OCI-LY3 (cell line): ENCODE results near the gene ATF3.

Source experiments
- H2AFZ ChIP-seq: fragments of 200-600, 300-600 bp; shearing (Covaris generic); 2 replicates; pipeline ENCODE4 v1.6.0; 2014; ENCODE audit warnings: antibody characterized with exemption, low read depth, low read length
- H3K27ac ChIP-seq: fragments of 200-600, 300-600 bp; sonication (generic); 2 replicates; pipeline ENCODE4 v1.5.1; 2014; ENCODE audit warnings: mild to moderate bottlenecking, low read length, moderate library complexity, mixed read lengths
- H3K27me3 ChIP-seq: fragments of 200-600, 300-600 bp; sonication (generic); 2 replicates; pipeline ENCODE4 v1.6.1; 2014; ENCODE audit warnings: low read depth, low read length, mixed read lengths
- H3K36me3 ChIP-seq: fragments of 200-600, 300-600 bp; sonication (generic); replicated peaks from 2 replicates; pipeline ENCODE3; 2014; ENCODE audit warnings: low read depth, low read length, mixed read lengths
- H3K4me1 ChIP-seq: fragments of 300-600, 200-600 bp; sonication (generic); 2 replicates; pipeline ENCODE4 v1.6.1; 2014; ENCODE audit warnings: low read length, mixed read lengths
- H3K4me2 ChIP-seq: fragments of 200-600, 300-600 bp; sonication (generic); 2 replicates; pipeline ENCODE4 v1.6.1; 2014; ENCODE audit warnings: low read length, mixed read lengths
- H3K4me3 ChIP-seq: fragments of 300-600, 200-600 bp; sonication (generic); 2 replicates; pipeline ENCODE4 v1.5.1; 2014; ENCODE audit warnings: antibody characterized with exemption, mild to moderate bottlenecking, low read length, moderate library complexity
- H3K79me2 ChIP-seq: fragments of 300-600, 200-600 bp; shearing (Covaris generic); 2 replicates; pipeline ENCODE4 v1.6.1; 2014; ENCODE audit warnings: mild to moderate bottlenecking, low read length, mixed read lengths
- H3K9ac ChIP-seq: fragments of 300-600, 200-600 bp; shearing (Covaris generic); 2 replicates; pipeline ENCODE4 v1.6.0; 2014; ENCODE audit warnings: mild to moderate bottlenecking, low read length, moderate library complexity
- H3K9me3 ChIP-seq: fragments of 200-600, 300-600 bp; shearing (Covaris generic); 2 replicates; pipeline ENCODE4 v1.6.1; 2014; ENCODE audit warnings: low read length, mixed read lengths; ENCODE audit not compliant: insufficient read depth
- H4K20me1 ChIP-seq: fragments of 200-600, 300-600 bp; sonication (generic); 2 replicates; pipeline ENCODE4 v1.6.1; 2016; ENCODE audit warnings: low read length, mixed read lengths; ENCODE audit not compliant: insufficient read depth
- EZH2phosphoT487 ChIP-seq: fragments of 200-600 bp; shearing (Covaris generic); IDR thresholded peaks from 2 replicates; pipeline ENCODE4 v1.6.1; 2018; ENCODE audit warnings: antibody characterized with exemption, mixed run types, low read depth
- TF ChIP-seq, protein P1 (sequence below): fragments of 200-600, 300-600 bp; sonication (generic); IDR thresholded peaks from 2 replicates; pipeline ENCODE4 v1.5.1; 2014; ENCODE audit warnings: antibody characterized with exemption, low read length, low read depth

Gene ATF3

DNA sequence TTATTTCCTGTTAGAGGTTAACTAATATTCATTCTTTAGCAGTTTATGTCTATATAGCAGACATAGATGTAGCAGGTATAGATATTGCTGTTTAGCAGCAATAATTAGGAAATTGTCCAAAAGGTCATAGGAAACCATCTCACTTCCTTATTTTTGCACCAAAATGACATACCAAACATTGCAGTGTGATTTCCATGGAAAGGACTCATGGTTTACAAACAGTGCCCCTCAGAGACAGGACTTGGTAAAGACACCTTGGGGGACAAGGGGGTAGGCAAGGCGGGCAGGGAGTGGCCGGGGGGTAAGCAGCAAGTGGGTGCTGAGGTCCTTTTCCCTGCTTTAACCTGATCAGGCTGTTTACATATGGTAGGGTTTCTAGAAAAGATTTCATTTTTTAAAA is 60.5 kb downstream of the ATF3 start:
- no peak overlapping the region for H3K9ac ChIP-seq
- peaks cover 77% of the 10 kb centered on the region for H3K4me1 ChIP-seq
- H3K27ac ChIP-seq, result no peak overlapping the region
- H3K9me3 ChIP-seq, result no peaks in the 10 kb centered on the region
- peak overlapping the region; percentile 46 for H3K4me2 ChIP-seq
- no peaks in the 10 kb centered on the region for H3K79me2 ChIP-seq
- no peaks in the 10 kb centered on the region for H3K27me3 ChIP-seq
- no peak overlapping the region for H3K4me3 ChIP-seq
- no peak for TF ChIP-seq EZH2phosphoT487
- TF ChIP-seq, protein P1, sequence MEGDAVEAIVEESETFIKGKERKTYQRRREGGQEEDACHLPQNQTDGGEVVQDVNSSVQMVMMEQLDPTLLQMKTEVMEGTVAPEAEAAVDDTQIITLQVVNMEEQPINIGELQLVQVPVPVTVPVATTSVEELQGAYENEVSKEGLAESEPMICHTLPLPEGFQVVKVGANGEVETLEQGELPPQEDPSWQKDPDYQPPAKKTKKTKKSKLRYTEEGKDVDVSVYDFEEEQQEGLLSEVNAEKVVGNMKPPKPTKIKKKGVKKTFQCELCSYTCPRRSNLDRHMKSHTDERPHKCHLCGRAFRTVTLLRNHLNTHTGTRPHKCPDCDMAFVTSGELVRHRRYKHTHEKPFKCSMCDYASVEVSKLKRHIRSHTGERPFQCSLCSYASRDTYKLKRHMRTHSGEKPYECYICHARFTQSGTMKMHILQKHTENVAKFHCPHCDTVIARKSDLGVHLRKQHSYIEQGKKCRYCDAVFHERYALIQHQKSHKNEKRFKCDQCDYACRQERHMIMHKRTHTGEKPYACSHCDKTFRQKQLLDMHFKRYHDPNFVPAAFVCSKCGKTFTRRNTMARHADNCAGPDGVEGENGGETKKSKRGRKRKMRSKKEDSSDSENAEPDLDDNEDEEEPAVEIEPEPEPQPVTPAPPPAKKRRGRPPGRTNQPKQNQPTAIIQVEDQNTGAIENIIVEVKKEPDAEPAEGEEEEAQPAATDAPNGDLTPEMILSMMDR, result peak; percentile 73
- H2AFZ ChIP-seq, result no peak overlapping the region
- H4K20me1 ChIP-seq, result no peaks in the 10 kb centered on the region
- H3K36me3 ChIP-seq, result no peaks in the 10 kb centered on the region

- Histone ChIP-seq H3K4me2 (no peak overlapping the region), H3K27me3 (no peaks in the 10 kb centered on the region), H3K9me3 (no peaks in the 10 kb centered on the region), H3K79me2 (no peaks in the 10 kb centered on the region), H3K4me3 (no peak overlapping the region), H3K36me3 (no peaks in the 10 kb centered on the region), H3K27ac (no peak overlapping the region), H2AFZ (no peak overlapping the region), H3K4me1 (peaks cover 77% of the 10 kb centered on the region), H4K20me1 (no peaks in the 10 kb centered on the region), H3K9ac (no peak overlapping the region)
- TF ChIP-seq, protein P1, result no peak
- TF ChIP-seq EZH2phosphoT487, result no peak
Measured at GRCh38 chr1:212669600-212669999, 61.0 kb downstream of the ATF3 start.

GRCh38 chr1:212670301-212670700 is 61.7 kb downstream of the ATF3 start:
- Histone ChIP-seq H2AFZ (no peak overlapping the region), H3K9ac (no peak overlapping the region), H3K4me3 (no peak overlapping the region), H3K9me3 (no peaks in the 10 kb centered on the region), H3K4me1 (peaks cover 72% of the 10 kb centered on the region), H3K27ac (no peak overlapping the region), H3K27me3 (no peaks in the 10 kb centered on the region), H3K4me2 (peak overlapping the region; percentile 79; the same call in 1 of the 2 replicates), H3K79me2 (no peaks in the 10 kb centered on the region), H4K20me1 (no peaks in the 10 kb centered on the region), H3K36me3 (no peaks in the 10 kb centered on the region)
- TF ChIP-seq, protein P1, result no peak
- no peak for TF ChIP-seq EZH2phosphoT487
